Measurements from ENCODE around the gene COG4. TPM values are rescaled to one million over a fixed set of nuclear protein-coding genes. Genes with fewer than 3 reads are reported as not detected.

COG4 gene
- total and polyA plus RNA-seq, 2 experiments from 2014 or later = 28.8 to 38.1 TPM

GRCh38 chr16:70551788-70552187, 28.4 kb upstream of the COG4 start:
- peaks cover 66% of the 10 kb centered on the region for H4K20me1 ChIP-seq (replicated peaks; ENCODE audit: insufficient read depth)
- ATAC-seq = no peak
- H3K27me3 ChIP-seq (ENCODE audit: insufficient read depth) = no peaks in the 10 kb centered on the region
- peak overlapping the region; percentile 76; the same call in 1 of the 2 replicates for H3K27ac ChIP-seq (ENCODE audit: low read depth)
- no peak overlapping the region for H3K4me2 ChIP-seq
- H3K36me3 Mint-ChIP-seq (ENCODE audit: low read depth) = peaks cover 96% of the 10 kb centered on the region
- H3K9me2 ChIP-seq (ENCODE audit: insufficient read depth) = no peaks in the 10 kb centered on the region
- H3K27me3 Mint-ChIP-seq (ENCODE audit: insufficient read depth, low read depth, poor library complexity) = peaks cover under 1% of the 10 kb centered on the region
- no peak overlapping the region for H3K27ac Mint-ChIP-seq
- H3K4me1 Mint-ChIP-seq = peaks cover 9% of the 10 kb centered on the region; the same call in 2 of the 3 replicates
- H3K4me3 ChIP-seq = no peak overlapping the region
- no peak for DNase-seq (ENCODE audit: low spot score)
- TF ChIP-seq CREB1 (CRISPR knock-in tag; IDR thresholded peaks at IDR 0.05; ENCODE audit: low read depth) = no peak
- no peak for TF ChIP-seq NANOG (IDR thresholded peaks at IDR 0.05; ENCODE audit: borderline replicate concordance)
- TF ChIP-seq ZNF331 (CRISPR knock-in tag; IDR thresholded peaks at IDR 0.05; ENCODE audit: low read depth) = no peak
- TF ChIP-seq ZNF114 (CRISPR knock-in tag; IDR thresholded peaks at IDR 0.05) = no peak
- no peak for TF ChIP-seq STAT1 (IDR thresholded peaks at IDR 0.05; ENCODE audit: unreplicated experiment)
- no peak for TF ChIP-seq REST (IDR thresholded peaks at IDR 0.05; ENCODE audit: unreplicated experiment)
- TF ChIP-seq POLR2AphosphoS5 (IDR thresholded peaks at IDR 0.05; ENCODE audit: low read depth) = no peak
- TF ChIP-seq CTCF (conservative IDR thresholded peaks at IDR 0.05; ENCODE audit: low read depth in 2 of 2) = no peak
- TF ChIP-seq JUNB (IDR thresholded peaks at IDR 0.05; ENCODE audit: unreplicated experiment) = no peak
- no peak for TF ChIP-seq EZH2phosphoT487 (IDR thresholded peaks at IDR 0.05; ENCODE audit: unreplicated experiment)
- no peak for TF ChIP-seq ETS1 (IDR thresholded peaks at IDR 0.05)
- TF ChIP-seq ZNF462 (CRISPR knock-in tag; IDR thresholded peaks at IDR 0.05) = no peak
- TF ChIP-seq EZH2 (IDR thresholded peaks at IDR 0.05; ENCODE audit: low read depth, unreplicated experiment) = no peak
- H3K4me1 ChIP-seq (ENCODE audit: insufficient read depth) = no peaks in the 10 kb centered on the region; the same call in 1 of the 2 replicates
- peaks cover 93% of the 10 kb centered on the region for H3K36me3 ChIP-seq (ENCODE audit: insufficient read depth)
- peaks cover 79% of the 10 kb centered on the region for H3K79me2 ChIP-seq (replicated peaks; ENCODE audit: insufficient read depth)
- no peak overlapping the region for H2AFZ ChIP-seq
- H3K4me3 Mint-ChIP-seq = no peak overlapping the region
- peaks cover 45% of the 10 kb centered on the region for H3F3A ChIP-seq (replicated peaks; ENCODE audit: low read depth)
- H3K9me3 Mint-ChIP-seq = no peaks in the 10 kb centered on the region
